HG03558 (cell line): Measurements from ENCODE around the gene RGP1.

Source experiments
- ATAC-seq: cut with Tn5 transposase; IDR thresholded peaks from one replicate; pipeline ENCODE4 v1.9.1; 2021; ENCODE audit warnings: moderate number of reproducible peaks; ENCODE audit not compliant: unreplicated experiment; ENCODE audit errors: extremely low read depth

RGP1 gene, protein sequence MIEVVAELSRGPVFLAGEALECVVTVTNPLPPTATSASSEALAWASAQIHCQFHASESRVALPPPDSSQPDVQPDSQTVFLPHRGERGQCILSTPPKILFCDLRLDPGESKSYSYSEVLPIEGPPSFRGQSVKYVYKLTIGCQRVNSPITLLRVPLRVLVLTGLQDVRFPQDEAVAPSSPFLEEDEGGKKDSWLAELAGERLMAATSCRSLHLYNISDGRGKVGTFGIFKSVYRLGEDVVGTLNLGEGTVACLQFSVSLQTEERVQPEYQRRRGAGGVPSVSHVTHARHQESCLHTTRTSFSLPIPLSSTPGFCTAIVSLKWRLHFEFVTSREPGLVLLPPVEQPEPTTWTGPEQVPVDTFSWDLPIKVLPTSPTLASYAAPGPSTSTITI

DNA sequence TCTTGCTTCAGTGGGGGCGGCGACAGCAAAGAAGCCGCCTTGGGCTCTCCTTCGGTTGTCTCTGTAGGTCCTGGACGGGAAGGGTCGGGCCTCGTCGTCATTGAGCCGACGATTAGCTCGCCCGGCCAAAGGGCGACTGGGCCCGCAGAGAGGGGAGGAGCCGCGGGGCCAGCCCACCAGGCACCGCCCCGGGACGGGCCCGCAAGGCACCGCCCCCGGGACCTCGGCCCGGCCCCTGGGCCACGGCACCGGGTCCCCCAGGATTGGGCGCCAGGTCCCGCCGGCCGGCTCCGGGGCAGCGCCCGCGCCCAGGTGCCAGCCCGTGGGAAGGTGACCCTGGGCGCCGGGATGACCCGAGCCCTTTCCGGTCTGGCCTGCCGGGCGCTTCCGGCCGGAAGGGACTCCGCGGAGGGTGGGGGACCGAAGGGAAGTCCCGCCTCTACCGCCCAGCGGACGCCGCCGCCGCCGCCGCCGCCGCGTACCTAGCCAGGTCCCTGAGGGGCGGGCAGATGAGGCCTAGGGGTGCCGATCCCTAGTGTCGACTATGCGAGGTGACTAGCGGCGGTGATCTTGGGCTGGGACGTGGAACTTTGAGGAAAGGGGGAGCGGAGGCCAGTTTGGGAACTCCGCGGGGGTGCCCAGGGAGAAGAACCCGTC is at the start of gene RGP1, which contains the start of gene GBA2:
TSS of gene RGP1 (plus strand) at position 430 of the 657 bp plus-strand sequence. CDS start 469 bp downstream, outside the sequence.
TSS of gene GBA2 (minus strand) at position 371 of the 657 bp plus-strand sequence. CDS start 524 bp downstream, outside the sequence.
- ATAC-seq: peak; percentile 48

DNA sequence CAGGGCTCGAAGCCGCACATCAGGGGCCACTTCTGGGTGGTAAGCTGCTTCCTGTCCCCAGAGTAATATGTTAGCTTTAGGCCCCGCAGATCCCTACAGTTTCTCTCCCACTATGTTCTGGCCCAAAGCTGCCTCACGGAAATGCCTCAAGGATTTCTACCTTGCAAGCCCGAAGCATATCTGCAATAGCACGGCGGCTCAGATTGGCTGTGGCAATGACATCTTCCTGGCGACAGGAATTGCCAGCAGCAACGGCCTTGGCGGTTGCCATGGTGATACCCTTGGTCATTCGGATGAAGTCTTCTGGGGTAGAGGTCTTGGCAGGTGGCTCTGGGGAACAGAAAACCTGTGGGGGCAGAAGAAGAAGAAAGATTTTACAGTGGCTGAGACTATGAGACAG is 49.1 kb upstream of the RGP1 start:
- ATAC-seq: no peak

DNA sequence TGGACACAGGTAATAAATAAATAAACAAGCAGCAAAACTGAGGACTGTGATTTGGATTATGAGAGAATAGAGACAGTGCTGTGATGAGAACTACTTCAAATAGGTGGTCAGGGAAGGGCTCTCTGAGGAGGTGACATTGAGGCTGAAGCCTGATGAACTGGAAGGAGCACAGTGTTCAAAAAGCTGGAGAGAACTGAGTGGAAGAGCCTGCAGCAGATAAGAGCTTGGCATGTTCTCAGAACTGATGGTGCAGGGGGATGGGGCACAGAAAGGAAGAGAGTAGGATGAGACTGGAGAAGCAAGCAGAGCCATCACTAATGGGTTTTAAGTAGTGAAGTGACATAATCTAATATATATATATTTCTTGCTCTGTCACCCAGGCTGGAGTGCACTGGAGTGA is 48.1 kb upstream of the RGP1 start:
- ATAC-seq: no peak

DNA sequence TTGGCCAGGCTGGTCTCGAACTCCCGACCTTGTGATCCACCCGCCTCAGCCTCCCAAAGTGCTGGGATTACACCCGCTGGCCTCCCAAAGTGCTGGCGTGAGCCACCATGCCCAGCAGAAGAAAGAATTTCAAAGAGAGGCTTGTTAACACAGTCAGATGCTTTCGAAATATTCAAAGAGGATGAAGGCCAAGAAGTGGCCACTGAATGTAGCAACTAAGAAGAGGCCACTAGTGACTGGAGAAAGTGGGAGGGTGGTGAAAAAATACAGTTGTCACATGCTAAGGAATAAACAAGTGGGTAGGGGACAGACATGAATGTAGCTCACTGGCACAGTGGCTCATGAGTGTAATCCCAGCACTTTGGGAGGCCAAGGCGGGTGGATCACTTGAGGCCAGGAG is 46.4 kb upstream of the RGP1 start:
- no peak for ATAC-seq

DNA sequence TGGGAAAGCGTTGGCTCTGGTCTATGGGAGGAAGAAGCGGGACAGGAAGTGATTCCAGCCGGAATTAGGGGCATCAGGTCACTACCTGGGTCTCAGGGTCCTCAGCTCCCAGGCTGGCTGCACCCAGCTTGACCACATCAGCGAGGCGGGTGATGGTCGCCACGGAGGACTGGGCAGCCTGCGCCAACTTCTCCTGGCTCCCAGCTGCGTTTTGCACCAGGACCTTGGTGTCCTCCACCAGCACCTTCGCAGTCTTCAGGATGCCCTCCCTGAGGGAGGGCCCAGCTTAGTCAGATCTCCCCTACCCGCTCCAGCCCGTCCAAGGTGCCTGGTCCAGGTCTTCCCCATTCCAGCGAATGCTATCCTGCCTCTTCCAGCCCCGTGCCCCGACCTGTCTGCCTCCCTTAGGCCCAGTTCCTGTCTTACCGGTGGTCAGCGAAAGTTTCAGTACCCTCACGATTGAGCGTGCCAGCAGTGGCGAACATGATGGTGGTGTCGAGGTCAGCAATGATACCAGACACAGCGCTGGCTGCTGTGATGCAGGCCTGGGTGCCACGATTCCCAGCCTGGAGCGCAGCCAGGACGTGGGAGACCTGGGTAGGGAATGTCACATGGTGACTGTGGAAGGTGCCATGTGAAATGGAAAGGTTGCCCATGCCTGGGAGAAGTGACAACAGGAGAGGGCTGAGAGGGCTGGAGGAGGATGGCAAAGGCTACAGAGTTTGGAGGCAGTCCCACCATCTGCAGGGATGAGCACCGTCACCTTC is 45.0 kb upstream of the RGP1 start:
- ATAC-seq: no peak

DNA sequence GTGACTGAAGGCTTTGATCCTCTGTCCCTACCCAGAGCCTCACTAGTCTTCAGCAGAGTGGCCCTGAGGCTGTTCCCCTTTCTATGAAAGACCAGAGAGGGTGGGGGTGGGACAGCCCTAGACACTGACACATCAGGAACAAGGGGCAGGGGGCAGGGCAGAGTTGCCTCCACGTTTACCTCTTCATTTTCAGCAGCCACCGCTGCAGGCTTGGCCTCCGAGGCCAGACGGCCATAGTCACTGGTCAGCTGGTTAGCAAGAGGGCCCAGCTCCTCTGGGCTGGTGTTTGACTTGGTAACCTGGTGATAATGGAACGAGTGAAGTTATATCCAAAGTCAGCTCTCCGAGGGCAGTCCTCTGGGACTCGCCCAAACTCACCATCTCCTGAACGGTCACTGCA is 43.7 kb upstream of the RGP1 start:
- no peak for ATAC-seq

DNA sequence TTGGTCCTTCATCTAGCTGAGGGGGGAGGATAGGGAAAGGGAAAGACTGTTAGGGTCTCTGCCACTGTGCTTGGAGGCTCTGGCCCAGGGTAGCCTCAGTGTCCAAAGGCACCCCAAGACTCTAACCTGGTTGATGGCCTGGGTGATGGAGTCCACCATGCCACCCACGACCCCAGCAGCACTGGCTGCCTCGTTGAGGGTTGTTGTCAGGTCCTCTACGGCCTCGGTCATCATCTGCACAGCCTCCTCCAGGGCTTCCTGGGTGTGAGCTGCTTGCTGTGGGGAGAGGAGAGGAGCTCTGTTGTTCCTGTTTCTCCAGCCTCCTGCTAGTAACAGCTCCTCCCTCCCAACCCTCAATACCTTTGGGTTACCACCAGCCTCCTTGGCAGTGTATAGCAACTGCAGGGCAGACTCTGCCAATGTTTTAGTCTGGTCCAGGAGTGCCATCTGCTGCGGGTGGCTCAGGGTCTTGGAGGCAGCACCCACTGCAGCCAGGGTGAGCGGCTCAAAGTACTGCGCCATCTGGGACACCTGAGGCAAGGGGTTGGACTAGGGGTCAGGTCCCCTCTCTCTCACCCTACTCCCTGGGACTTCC is 43.2 kb upstream of the RGP1 start:
- ATAC-seq: no peak

DNA sequence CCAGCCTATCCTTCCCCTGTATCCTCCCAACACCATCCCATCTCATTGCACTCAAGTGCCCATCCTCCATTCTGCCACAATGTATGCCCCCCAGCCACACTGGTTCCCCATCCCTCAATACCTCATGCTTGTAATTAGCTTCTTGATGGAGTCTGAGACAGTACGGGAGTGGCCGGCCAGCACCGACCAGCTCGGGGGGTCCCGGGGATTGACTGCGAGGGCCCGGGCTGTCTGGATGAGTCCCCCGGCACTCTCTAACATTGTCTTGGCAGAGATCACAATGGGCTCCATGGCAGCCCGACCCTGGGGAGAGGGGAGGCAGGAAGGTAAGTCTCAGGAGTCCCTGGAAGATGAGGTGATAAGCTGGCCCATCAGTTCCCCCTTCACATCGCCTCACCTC is 42.1 kb upstream of the RGP1 start:
- no peak for ATAC-seq

DNA sequence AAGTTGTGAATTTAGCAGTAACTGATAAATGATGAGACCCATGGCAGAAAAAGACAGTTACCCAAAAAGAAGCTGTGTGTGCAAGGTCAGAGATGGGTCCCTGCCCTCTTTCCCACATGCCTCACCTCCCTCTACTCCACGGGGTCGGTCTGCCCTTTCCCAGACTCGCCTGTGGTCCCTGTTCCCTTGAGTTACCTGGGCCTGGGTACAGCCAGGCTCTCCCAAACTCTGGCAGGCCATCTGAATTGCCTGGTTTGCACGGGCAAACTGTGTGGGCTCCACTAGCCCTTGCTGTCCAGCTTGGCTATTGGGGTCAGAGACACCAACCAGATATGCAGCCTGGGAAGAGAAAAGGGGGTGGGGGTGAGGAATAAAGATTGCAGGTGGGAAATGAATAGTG is 40.9 kb upstream of the RGP1 start:
- no peak for ATAC-seq

DNA sequence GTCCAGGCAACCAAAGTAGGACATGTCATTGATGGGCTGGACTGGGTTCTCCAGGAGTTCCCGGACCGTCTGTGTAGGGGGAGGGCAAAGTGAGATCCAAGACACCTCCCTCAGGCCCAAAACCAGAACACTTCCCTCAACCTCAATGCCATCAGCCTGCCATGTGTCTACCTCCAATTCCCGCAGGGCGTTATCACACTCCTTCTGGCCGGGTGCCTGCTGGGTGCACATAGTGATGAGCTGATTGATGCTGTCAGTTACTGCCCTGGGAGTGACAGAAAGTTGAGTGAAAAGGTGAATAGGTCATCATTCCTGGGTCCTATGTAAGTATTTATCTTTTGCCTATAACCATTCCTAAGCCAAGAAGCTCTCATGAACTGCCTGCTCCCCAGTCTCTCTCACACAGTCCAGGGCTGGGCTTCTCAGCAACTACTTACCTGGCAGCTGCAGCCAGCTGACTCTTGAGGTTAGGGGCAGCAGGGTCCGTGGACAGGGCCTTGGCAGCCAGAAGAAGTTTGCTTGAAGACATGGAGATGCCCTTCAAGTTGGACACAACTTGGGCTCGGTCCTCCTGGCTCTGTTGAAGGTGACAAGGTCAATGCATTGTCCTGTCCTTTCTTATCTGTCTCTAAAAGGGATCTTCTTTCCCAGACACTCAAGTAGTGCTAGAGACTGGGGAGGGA is 38.1 kb upstream of the RGP1 start:
- ATAC-seq: no peak

DNA sequence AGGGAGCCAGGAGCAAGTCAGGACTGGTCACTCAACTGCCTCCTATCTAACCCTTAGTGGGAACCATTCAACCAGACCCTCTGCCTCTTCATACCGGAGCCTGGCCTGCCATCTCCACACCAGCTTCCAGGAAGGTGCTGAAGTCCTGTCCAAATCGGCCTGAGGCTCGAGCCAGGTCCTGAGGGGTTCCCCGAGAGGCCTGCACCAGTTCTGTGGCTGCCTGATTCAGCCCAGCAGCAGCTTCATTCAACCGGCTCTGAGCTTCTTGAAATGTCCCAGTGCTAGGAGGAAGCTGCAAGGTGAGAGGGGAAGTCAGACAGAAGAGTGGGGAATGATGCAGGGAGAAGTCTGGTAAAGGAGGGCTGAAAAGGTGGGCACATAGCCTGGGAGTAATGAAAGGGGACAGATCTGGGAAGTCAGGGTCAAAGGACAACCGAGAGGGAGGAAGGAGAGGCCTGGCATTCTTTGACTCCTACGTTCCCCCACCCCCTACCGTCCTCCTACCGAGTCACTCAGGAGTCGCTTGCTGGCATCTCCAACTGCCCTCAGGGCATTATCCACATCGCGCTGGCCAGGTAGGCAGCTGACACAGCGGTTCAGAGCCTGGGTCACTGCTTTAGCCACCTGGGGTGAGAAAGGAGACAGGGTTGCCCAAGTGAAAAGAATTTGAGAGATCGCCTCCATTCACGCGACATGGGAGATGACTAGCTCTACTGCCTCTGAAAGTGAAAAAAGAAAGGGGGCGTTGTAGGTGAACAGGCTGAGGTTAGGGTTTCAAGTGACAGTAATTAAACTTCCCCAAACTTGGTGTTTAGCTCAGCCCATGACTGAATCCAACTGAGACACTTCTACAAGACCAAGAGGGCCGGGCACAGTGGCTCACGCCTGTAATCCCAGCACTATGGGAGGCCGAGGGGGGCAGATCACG is 37.3 kb upstream of the RGP1 start:
- no peak for ATAC-seq

DNA sequence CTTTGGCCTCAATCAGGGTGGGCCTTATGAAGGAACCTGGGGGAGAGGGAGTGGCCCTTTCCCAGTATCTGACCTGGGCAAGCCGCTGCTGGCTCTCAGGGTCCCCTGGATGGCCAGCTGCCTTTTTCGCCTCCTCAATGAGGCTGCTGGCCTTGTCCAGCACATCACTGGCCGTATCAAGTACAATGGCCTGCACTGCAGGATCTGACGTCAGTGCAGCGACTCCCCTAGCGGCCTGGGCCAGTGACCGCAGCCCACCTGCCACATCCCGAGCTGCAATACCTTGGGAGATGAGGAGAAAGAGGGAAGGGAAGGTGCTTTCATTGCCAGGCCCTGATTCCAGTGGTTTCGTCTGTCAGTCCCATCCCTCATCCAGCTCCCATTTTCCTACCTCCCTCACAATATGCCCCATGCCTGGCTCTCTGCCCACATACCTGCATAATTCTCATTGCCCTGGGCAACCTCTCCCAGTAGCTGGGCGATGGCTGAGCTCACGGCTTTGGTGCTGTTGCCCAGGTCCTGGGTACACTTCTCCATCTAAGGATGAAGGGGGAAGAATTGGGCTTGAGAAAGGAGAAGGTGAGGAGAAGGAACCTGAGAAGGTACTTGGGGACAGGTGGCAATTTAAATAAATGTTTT is 36.2 kb upstream of the RGP1 start:
- no peak for ATAC-seq

DNA sequence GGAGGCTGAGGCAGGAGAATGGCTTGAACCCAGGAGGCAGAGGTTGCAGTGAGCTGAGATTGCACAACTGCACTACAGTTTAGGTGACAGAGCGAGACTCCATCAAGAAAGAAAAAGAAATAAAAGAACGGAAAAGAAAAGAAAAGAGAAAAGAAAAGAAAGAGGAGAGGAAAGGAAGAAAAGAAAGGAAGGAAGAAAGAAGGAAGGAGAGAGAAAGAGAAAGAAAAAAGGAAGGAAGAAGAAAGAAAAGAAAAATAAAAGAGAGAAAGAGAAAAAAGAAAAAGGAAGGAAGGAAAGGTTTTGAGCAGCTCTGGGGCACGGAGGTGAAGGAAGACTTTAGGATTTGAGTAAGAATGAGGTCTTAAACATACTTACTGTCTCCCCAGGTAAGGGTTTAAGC is 35.5 kb upstream of the RGP1 start:
- no peak for ATAC-seq

DNA sequence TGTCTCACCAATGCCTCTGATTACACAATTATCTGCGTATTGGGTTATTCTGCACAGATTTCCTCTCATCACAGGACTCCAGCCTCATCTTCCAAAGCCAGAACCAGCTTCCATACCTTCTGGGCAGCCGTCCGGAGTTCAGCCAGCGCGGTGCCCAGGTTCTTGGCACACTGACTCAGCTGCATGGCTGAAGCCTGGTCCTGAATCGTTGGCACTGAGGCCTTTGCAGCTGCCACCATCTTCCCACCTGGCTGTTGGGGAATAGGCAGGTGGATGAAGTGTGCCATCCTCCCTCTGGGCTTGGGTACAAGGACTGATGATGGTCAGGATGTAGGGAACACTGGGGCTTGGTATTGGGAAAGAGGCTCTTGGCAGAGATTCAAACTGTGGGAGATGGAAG is 35.0 kb upstream of the RGP1 start:
- ATAC-seq: no peak

DNA sequence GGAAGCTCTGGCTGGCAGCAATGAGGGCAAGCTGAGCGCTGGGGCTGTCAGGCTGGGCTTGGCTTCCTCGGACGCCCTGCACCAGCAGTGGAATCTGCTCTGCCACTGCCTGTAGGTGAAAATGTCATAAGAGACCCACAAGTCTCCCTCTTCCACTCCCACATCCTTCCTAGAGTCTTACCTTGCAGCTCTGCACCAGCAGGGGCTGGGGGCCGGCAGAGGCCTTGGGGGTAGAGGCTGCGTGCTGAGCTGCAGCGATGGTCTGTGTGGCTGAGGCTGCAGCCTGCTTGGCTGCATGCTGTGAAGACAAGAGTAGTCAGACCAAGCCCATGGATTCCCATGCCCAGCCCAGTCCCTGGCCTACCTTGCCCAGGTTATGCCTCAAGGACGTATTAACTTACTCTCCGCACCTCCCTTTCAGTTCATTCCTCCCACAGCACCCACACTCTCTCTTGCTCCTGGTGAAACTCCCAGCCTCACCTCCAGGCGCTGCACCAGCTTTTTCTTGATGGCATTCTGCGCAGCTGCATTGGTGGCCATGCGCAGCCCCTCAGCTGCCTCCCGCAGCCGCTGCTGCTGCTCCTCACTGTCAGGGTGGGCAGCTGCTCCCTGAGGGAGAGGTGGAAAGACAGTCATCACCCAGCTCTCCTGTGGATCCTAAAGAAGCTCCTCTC is 34.4 kb upstream of the RGP1 start:
- no peak for ATAC-seq

DNA sequence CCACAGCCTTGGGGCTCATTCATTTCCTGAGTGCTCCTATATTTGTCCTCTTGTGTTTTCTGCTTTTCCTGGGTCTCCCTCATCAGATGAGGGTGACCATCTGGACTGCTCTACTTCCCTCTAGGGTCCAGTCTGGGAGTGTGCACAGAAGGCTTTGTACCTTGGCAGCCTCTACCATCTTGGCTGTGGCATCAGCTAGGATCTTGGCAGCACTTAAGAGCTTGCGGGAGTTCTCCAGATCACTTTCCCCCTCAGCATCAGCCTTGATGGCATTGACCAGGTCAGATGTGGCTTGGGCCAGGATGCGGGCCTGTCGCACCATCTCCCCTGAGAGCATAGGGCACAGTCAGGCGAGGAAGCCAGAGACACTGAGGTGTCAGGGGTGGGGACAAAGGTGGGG is 32.9 kb upstream of the RGP1 start:
- ATAC-seq: no peak

DNA sequence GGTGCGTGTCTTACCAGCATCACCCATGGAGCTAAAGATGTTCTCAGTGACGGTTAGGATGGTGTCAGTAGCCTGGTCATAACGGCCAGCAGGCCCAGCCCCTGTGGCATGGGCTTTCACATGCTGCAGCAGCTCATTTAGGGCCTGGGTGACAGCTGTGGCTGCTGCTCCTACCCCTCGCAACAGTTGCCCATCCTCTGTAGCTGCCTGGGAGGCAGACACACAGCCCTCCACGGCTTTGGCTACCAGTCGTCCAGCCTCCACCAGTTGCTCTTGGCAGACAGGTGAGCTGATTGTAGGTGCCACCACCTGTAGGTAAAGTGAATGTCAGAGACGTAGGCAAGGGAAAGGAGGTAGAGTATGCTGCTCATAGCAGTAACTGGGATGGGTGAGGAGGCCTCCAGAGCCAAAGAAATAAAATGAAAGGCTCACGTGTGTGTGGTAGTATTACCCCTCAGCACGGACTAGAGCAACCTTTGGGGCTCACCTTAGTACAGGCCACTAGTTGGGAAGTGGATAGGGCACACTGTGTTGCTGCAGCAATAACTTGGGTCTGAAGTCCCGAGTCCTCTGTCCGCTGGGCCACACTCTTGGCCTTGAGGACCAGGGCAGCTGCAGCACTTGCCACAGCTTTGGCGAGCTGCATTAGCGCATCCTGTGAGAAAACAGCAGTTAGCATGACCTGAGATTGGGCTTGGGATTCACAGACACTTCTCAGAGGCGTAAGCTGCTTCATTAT is 31.8 kb upstream of the RGP1 start:
- ATAC-seq: no peak
